GM21360 (cell line): ENCODE data around the gene SPRYD7.
A peak's percentile ranks its signal among the peaks of the same experiment; 100 is the strongest.
"Not testable (repeated sequence)": the region's sequence is repeated elsewhere in the genome, so short reads cannot be mapped to it uniquely, and the experiment has no call there.

Experiments
- ATAC-seq: cut with Tn5 transposase; IDR thresholded peaks from one replicate; pipeline ENCODE4 v1.9.1; 2021; ENCODE audit warnings: mild to moderate bottlenecking, moderate library complexity; ENCODE audit not compliant: unreplicated experiment

The SPRYD7 gene

DNA sequence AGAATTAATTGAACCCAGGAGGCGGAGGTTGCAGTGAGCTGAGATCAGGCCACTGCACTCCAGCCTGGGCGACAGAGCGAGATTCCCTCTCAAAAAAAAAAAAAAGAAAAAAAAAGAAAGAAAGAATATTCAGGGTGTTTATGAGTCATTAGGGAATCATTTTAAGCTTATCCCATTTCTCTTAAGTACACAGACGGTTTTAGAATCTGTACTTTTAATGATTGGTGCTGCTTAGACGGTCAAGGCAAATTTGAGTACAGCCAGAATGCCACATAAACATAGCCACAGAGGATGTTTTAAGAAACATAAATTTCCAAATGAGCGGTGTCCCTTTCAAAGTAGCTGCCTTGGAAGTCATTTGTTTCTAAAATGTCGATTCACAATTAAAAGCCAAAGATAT, 2.6 kb downstream of the SPRYD7 start:
- no peak for ATAC-seq

GRCh38 chr13:49932868-49933267, 3.3 kb downstream of the SPRYD7 start:
- no peak for ATAC-seq

DNA sequence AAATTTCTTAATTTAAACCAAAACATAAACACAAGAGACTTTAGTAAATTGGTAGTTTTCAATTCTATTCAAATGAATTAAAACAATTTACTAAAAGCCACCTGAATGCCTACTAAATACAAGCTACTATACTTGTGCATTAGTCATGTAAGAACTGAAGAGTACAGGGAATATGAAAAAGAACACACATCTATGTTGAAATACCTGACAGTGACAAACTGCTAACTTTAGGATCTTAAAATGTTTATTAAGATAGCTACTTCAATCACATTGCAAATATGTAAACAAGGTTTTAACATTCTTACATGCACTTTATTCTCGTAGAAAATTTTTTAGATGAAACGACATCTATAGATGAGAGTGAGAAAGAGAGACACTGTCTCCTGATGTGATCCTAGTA, 4.1 kb downstream of the SPRYD7 start:
- no peak for ATAC-seq

- ATAC-seq = no peak
Observed at GRCh38 chr13:49927755-49928154, 8.4 kb downstream of the SPRYD7 start.

DNA sequence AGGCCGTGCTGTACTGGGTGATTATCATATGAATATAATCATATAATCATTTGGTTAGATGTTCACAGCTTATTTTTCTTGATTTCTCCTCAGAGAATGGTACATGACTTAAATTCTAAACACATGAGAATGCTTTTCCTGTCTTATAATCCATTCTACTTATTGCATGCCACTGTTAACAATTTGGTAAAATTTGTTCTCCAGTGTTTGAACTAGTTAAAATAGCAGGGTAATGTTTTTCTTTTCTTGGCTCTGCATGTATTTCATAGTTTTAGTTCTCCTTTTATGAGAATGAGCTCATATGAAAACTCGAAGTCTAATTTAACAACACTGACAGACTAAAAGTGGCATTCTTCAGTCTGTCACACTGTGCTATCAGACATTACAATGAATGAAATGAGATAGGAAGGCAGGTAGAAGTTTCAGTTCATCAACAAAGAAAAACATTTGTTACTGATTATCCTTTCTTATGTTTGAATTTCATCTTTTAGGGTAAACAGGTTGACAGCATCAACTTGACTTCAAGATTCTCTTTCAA, 10.2 kb downstream of the SPRYD7 start:
- peak; percentile 57 for ATAC-seq

- ATAC-seq = no peak
Observed at GRCh38 chr13:49922301-49922700, 13.8 kb downstream of the SPRYD7 start.

GRCh38 chr13:49920969-49921368, 15.2 kb downstream of the SPRYD7 start:
- not testable (repeated sequence) for ATAC-seq

DNA sequence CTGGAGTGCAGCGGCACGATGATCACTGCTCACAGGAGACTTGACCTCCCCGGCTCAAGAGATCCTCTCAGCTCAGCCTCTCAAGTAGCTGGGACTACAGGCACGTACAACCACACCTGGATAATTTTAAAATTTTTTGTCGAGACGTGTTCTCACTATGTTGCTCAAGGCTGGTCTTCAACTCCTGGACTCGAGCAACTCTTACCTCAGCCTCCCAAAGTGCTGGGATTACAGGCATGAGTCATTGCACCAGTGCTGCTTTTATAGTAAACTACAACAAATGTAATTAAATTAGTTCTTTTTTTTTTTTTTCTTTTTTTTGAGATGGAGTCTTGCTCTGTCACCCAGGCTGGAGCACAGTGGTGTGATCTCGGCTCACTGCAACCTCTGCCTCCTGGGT, 18.0 kb downstream of the SPRYD7 start:
- ATAC-seq = not testable (repeated sequence)

- no peak for ATAC-seq
Observed at GRCh38 chr13:49914947-49915346, 21.2 kb downstream of the SPRYD7 start.

DNA sequence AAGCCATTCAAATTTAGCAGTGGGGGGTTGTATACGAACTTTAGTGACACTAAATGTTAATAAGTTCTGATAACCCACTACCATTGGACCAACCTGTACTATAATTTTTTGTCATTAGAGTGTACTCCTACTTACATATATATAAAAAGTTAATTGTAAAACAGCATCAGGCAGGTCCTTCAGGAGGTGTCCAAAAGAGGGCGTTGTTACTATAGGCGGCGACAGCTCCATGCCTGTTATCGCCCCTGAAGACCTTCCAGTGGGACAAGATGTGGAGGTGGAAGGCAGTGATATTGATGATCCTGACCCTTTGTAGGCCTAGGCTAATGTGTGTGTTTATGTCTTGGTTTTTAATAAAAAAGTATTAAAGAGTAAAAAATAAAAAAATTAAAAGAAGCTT, 27.5 kb downstream of the SPRYD7 start:
- ATAC-seq = no peak

DNA sequence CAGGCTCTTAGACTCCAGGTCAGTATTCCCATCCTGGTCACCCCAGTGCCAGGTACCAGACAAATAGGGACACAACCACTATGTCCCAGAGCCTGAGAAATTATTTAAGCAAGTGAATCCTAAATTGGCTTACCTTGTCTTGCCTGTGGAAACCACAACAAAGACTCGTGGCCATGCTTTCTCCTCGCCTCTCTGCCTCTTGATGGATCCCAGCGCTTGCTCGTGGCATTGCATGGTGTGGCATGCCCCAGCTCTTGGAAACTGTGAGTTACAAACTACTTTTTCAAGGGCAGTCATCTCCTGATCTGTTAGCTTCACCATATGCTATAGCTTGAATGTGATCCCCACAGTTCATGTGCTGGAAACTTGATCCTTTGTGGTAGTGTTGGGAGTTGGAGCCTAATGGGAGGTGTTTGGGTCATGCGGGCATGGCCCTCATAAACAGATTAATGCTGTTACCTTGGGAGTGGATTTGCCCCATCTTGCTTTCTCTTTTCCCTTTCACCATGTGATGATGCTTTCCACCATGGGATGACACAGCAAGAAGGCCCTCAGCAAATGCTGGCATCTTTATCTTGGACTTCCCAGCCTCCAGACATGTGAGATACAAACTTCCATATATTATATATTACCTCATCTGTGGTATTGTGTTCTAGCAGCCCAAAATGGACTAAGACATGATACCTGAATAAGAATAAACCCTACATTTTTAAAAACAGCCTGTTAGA, 31.2 kb downstream of the SPRYD7 start:
- ATAC-seq = no peak

- ATAC-seq = no peak
Observed at GRCh38 chr13:49898792-49899191, 37.3 kb downstream of the SPRYD7 start.

GRCh38 chr13:49897713-49898112, 38.4 kb downstream of the SPRYD7 start:
- no peak for ATAC-seq

DNA sequence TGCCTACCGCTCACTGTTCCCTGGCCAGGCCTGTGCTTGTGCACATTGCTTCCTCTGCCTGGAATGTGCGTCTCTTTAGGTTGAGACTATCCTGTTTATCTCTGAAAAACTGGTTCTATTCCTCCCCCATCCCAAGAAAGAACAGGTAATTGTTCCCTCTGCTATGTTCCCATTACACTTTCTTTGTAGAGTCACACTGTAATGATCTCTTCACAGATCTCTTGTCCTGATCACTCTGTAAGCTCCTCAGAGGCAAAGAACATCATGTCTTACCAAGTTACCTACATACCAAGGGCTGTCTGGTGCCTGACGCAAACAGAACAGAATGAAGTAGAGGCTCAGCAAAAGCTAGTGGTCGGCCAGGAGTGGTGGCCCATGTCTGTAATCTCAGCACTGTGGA, 40.3 kb downstream of the SPRYD7 start:
- no peak for ATAC-seq

DNA sequence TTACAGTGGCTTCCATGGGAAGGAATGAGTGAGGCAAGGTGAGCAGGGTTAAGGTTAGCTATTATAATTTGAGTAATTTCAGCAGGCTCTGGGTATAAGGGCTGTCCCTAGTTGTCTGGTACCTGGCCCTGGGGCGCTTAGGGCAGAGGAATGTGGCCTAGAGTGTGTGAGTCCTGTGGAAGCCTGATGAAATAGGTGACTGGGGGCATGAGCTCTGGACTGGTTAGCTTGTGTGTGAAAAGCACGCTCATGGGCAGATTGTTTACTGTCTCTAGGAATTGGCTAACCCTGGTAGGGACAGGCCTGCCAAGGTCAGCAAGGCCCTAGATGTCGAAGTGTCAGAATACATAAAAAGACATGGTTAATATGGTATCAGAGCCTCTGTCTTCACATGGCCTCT, 42.5 kb downstream of the SPRYD7 start:
- ATAC-seq = no peak

GRCh38 chr13:49890376-49890775, 45.8 kb downstream of the SPRYD7 start:
- ATAC-seq = no peak

- ATAC-seq = no peak
Observed at GRCh38 chr13:49878682-49879081, 57.5 kb downstream of the SPRYD7 start.

DNA sequence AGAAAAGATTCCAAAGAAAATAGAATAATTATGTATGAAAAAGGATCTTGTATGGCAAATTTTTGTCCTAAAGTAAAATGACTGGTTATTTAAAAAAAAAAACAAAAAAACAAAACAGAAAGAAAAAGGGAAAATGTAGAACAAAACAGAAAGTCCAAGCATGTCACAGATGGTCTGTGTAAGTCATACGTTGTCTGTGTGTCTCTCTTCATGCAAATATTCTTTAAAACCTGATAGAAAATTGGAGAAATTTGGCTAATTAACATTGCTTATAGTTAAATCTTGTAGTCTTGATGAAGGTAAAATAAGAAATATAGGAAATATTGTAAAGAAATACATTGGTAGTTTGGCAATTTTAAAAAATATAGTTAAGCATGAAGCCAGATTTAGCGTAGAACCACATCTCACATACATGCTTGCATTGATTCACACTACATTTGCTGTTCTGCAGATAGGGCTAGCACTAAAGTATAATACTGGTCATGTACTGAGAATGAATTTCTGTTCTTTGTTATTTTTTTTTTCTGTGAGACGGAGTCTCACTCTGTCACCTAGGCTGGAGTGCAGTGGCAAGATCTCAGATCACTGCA, 58.4 kb downstream of the SPRYD7 start:
- no peak for ATAC-seq

GRCh38 chr13:49874430-49874829, 61.7 kb downstream of the SPRYD7 start:
- ATAC-seq = no peak

DNA sequence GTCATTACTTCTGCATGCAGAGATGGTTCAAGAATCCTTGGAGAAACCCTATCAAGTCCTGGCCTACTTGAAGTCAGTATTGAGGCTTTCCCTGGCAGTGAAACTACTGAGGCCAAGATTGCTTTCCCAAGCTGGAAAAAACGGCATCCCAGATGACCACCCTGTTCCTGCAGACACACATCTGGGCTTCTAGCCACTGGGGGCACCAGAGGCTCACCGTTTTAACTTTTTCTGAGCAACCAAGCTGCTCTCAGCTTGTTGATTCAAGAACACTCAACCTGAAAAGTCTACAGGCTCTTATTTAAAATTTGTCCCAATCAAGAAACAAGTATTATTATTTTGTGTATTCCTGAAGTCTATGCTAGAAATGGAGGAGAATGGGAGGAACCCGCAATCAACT, 66.6 kb downstream of the SPRYD7 start:
- ATAC-seq = no peak

DNA sequence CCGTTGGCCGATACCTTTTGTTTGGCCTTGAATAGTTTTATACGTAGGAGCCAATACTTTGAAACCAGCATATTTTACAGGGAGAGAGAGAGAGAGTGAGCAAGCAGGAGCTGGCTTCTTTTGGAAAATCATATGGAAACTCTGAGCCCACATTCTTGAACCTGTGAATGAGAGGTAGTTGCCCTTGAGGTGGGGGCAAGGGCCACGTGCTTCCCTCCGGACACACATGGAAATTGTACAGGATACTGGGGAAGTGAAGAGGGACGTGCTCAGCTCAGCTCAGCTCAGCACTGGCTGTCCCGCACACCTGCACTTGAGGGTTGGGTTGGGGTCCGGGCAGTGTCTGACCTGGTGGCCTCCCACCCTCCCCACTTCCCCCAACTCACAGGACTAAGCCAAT, 68.3 kb downstream of the SPRYD7 start:
- no peak for ATAC-seq

- ATAC-seq = no peak
Observed at GRCh38 chr13:49865218-49865617, 70.9 kb downstream of the SPRYD7 start.

- no peak for ATAC-seq
Observed at GRCh38 chr13:49864509-49864908, 71.6 kb downstream of the SPRYD7 start.
